Fibroblast of mammary gland (primary cell): Measurements from ENCODE around the gene ISYNA1.

ENCODE experiments used
- DNase-seq: peaks from one replicate; pipeline ENCODE4 v3.0.0-alpha.2; 2010; ENCODE audit warnings: low read depth
- H3K4me3 ChIP-seq: 2 replicates; pipeline ENCODE4 v1.5.1; 2011; ENCODE audit warnings: low read depth, mild to moderate bottlenecking, low read length, moderate library complexity; ENCODE audit not compliant: control insufficient read depth
- TF ChIP-seq, protein P1 (sequence below): conservative IDR thresholded peaks from 2 replicates; pipeline ENCODE4 v1.5.1; 2011; ENCODE audit warnings: low read depth, low read length, inconsistent platforms; ENCODE audit not compliant: control insufficient read depth, insufficient read depth

Gene ISYNA1

DNA sequence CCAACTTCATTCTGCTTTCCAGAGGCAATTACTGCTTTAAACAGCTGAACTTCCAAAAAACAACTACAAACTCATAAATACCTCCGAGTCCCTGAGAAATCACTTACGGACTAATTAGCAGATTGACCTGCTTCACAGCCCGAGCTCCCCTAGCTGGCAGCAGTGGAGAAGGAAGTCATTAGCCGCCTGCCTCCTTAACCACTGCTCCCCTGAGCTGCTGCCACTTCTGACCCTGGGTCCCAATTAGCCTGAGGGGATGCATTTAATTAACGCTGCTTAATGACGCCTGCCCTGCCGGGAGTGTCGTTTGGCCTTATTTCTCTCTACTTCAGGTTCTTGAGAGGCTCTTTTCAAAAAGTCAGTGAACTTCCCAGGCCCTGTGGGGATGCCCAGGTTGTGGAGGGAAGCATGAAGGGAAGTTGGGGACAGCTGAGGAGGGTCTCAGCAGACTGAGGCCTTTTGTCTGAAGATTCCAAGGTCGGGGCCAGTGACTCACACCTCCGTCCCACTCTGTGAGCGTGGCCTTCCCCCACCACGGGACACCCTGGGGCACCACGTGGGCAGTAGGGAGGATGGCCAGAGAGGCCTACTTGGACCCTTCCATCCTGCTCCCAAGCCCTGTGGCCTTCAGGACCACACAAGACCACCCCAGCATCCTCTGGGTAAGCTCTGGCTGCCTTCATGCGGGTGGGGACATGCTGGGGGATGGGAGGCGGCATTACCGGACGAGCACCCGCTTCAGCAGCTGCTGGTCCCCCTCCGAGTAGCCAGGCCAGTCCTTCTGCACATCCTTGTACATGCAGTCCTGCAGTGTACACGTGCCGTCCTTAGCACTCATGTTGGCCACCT, 19.8 kb upstream of the ISYNA1 start:
- H3K4me3 ChIP-seq: no peak overlapping the region
- TF ChIP-seq, protein P1, sequence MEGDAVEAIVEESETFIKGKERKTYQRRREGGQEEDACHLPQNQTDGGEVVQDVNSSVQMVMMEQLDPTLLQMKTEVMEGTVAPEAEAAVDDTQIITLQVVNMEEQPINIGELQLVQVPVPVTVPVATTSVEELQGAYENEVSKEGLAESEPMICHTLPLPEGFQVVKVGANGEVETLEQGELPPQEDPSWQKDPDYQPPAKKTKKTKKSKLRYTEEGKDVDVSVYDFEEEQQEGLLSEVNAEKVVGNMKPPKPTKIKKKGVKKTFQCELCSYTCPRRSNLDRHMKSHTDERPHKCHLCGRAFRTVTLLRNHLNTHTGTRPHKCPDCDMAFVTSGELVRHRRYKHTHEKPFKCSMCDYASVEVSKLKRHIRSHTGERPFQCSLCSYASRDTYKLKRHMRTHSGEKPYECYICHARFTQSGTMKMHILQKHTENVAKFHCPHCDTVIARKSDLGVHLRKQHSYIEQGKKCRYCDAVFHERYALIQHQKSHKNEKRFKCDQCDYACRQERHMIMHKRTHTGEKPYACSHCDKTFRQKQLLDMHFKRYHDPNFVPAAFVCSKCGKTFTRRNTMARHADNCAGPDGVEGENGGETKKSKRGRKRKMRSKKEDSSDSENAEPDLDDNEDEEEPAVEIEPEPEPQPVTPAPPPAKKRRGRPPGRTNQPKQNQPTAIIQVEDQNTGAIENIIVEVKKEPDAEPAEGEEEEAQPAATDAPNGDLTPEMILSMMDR: no peak
- no peak for DNase-seq

DNA sequence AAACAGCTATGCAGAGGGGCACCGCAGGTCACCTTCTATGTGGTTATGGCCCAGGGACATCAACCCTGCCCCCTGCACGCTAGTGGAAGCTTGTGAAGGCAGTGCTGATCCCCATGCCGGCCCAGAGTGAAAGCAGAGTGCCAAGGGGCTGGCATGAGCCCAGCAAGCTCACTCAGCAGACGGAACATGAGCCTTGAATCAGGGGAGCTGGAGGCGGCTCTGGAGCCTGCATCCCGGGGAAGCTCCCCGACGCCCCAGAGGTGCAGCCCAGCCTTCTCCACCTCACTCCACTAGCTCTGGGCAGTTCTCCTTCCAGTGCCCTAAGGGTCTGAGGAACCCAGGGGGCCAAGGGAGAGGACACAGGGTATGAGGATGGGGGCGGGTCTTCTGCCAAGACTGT, 19.0 kb upstream of the ISYNA1 start:
- no peak for DNase-seq
- H3K4me3 ChIP-seq: no peak overlapping the region
- TF ChIP-seq, protein P1: no peak

DNA sequence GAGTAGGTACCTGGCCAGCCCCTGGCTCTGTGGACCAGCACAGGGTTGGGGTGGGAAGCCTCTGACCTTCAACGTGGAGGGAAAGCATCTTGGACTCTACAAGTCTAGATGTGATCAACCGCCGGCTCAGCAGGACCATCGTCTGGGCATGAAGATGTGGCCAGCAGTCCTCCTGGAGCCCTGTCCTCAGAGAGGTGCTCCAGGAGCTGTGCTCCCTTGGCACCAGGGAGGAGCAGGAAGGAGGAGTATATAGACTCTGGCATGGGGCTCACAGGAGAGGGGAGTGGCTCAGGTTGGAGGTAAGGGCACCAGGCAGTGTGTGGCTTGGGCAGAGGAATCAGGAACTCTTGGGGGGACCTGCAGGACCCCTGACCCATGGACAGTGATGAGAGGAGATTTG, 18.3 kb upstream of the ISYNA1 start:
- TF ChIP-seq, protein P1: no peak
- no peak overlapping the region for H3K4me3 ChIP-seq
- DNase-seq: no peak

DNA sequence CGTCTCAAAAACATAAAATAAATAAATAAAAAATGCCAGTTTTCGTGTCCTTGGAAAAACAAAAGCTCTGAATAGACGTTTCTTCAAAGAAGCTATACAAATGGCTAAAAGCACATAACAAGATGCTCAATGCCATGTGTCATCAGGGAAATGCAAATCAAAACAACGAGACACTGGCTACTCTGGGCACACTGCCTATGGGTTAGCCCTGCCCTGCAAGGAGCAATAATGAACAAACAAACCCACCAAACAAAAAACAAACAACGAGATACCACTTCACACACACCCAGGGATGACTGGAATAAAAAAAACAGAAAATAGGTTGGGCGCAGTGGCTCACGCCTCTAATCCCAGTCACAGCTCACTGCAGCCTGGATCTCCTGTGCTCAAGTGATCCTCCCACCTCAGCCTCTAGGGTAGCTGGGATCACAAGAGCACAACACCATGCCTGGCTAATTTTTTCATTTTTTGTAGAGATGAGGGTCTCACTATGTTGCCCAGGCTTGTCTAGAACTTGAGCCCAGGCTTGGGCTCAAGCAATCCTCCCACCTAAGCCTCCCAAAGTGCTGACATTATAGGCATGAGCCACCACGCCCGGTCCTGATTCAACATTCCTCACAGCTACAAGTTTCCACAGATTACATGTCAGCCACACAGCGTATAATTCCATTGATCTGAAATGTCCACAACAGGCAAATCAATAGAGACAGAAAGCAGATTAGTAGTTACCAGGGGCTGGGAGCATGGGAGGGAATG, 15.5 kb upstream of the ISYNA1 start:
- peak; percentile 56 for DNase-seq
- TF ChIP-seq, protein P1: no peak
- no peak overlapping the region for H3K4me3 ChIP-seq

DNA sequence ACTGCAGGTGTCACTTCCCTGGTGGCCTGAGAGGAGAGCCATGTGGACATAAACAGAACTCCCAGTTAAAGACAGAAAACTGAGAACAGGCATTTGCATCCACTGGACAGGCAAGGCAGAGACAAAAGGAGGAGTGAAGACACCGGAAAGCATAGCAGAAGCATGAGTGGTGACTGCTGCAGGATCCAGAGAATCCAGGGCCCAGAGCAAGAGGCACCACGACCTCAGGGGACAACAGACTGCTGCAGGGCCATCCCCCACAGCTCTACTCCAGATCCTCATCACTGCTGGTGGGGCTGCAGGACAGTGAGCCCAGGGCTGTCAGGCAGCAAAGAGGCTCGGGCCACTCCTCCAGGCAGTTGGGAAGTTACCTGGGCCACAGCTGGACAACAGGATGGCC, 14.5 kb upstream of the ISYNA1 start:
- DNase-seq: no peak

More for the DNA sequence above, 14.5 kb upstream of the ISYNA1 start:
- H3K4me3 ChIP-seq: no peak overlapping the region
- TF ChIP-seq, protein P1: no peak
